HG03280 (cell line): Measurements from ENCODE around the gene GAREM1.

Experiments used
- ATAC-seq: cut with Tn5 transposase; IDR thresholded peaks from one replicate; pipeline ENCODE4 v1.9.1; 2021; ENCODE audit warnings: mild to moderate bottlenecking, moderate library complexity; ENCODE audit not compliant: unreplicated experiment

The GAREM1 gene

GRCh38 chr18:32459361-32460101 lies 11.2 kb downstream of the GAREM1 start:
- no peak for ATAC-seq

GRCh38 chr18:32455361-32455760 lies 15.3 kb downstream of the GAREM1 start:
- no peak for ATAC-seq

GRCh38 chr18:32454593-32454992 lies 16.1 kb downstream of the GAREM1 start:
- ATAC-seq, result no peak

DNA sequence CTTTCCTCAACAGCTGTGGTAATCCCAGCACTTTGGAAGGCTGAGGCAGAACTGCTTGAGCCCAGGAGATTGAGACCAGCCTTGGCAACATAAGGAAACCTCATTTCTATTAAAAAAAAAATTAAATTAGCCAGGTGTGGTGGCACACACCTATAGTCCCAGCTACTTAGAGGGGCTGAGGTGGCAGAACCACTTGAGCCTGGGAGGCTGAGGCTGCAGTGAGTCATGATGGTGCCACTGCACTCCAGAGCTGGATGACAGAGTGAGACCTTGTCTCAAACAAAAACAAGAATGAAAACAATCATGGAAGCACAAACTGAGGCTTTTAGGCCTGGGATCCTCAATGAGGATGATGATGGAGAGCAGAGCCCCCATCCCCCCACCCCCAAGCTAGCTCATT lies 19.8 kb downstream of the GAREM1 start:
- no peak for ATAC-seq

DNA sequence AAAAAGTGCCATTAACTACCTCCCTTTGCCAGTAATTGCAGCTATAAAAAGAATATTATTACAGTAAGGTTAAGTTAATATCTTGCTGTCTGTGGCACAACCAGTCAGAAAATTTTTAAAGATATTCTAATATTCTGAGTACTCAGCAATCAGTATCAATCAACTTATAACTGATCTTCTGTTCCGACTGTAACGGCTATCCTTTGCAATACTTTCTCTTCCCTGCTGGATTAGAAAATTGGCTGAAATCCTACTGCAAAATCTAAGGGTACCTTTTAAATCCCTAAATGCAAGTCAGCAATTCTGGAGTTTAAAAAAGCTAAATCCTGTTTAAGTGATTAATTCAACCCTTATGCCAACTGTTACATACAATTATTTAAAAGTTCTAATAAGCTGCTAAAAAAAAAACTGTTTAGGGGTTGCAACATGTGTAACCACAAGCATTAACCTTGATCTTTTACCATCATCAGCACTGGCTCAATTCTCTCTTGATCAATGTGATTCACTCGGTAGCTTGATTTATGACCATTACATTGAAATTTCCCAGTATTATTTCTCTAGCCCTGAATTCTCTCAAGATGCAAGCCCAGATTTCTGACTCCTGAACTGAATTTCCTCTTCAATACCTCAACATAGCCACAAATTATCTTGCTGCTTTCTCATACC lies 20.5 kb downstream of the GAREM1 start:
- no peak for ATAC-seq

DNA sequence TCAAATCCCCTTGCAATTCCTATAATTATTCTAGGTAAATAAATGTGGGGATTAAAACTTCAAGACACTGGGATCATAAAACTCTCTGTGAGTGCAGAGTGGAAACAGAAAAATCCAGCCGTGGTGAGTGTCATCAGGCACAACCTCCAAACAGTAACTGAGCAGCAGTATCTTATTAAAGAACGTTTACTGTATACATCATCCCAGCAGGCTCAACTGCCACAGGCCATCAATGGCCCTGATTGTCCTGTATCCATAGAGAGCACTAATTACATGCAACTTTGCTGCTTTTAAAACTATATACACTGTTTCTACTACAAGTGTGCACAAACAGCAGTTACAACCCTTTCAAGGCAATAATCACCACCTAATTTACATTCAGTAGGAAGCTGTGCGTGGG lies 23.9 kb downstream of the GAREM1 start:
- no peak for ATAC-seq

DNA sequence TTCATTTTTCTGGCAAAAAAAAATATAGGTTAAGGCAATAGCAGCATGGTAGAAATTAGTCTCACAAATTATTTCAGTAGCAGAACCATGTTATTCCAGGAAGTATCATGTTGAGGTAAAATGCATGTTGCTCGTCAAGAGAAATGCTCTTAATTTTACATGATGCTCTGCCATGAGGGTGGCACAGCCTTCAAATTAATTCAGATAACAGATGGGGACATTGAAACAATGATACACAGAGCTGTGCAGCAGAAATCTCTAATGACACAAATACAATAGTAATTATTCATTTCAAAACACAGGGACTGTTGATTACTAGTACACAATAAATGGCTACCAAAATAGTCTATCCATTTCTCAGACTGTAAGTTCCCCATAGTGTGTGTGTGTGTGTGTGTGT lies 24.8 kb downstream of the GAREM1 start:
- no peak for ATAC-seq

DNA sequence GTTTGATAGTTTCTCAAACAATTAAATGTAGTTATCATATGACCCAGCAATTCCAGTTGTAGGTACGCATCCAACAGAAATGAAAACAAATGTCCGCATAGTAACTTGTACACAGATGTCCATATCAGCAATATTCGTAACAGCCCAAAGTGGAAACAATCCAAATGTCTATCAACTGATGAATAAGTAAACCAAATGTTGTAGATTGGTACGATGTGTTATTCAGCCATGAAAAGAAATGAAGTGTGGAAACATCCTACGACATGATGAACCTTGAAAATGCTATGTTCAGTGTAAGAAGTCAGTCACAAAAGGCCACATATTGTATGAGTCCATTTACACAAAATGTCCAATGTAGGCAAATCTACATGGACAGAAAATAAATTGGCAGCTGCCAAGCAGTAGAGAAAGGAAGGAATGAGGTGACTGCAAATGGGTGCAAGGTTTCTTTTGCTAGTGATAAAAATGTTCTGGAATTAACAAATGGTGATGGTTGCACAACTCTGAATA lies 26.9 kb downstream of the GAREM1 start:
- ATAC-seq, result no peak

GRCh38 chr18:32443033-32443705 lies 27.5 kb downstream of the GAREM1 start:
- ATAC-seq, result no peak

- ATAC-seq, result no peak
These were observed 28.1 kb downstream of the GAREM1 start for GRCh38 chr18:32442575-32442974.

GRCh38 chr18:32441533-32441932 lies 29.1 kb downstream of the GAREM1 start:
- ATAC-seq, result no peak

GRCh38 chr18:32440518-32440917 lies 30.2 kb downstream of the GAREM1 start:
- no peak for ATAC-seq

DNA sequence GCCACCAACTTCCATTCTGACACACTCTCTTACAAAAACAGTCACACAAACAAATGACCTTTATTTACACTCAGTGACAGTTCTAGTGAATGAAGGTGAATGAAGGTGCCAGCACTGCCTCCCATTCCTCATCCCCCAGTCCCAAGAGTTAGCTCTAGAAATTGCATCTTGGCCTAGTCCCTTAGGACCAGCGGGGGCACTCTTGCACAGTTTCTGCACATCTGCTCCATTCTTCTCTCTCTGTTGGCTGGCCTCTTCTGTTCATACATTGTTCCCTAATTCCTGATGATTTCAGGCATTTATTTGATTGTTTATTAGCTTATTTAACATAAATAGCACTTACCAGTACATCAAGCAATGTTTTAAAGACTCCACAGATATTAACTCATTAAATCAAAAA lies 30.9 kb downstream of the GAREM1 start:
- ATAC-seq, result no peak

DNA sequence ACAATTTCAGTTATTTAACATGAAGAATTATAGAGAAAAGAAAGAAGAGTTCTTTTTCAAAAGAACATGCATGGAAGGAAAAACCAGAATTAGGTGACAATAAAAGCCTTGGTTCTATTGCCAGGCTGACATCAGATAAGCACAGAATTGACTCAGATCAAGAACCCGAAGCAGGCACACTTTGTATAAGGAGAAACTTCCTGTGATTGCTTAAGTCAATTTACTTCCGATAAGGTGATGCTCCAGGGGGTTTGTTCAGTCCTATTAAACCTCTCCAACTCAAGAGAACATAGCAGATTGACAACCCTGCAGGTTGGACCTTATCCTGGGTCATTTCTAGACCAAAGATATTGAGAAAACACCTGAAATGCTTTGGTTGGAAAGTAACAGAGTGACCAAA lies 31.4 kb downstream of the GAREM1 start:
- ATAC-seq, result no peak

DNA sequence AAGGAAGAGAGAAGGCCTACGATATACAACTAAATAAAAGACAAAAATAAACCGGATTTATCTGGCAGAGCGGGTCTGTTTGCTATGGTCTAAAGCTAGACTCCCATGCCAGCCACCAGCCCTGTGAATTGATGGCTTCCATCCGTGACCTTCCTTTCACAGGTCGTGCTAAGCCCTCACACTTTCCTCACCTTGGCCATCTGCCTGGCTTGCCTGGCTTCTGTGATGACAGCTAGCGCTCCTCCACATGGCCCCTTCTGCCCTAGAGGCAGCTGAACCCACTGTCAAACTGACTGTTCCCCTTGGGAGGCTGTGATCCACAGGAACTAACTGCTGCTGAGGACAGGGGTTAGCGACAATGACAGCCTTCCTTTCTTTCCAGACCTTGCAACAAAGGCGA lies 32.5 kb downstream of the GAREM1 start:
- ATAC-seq, result no peak

- ATAC-seq, result no peak
These were observed 33.4 kb downstream of the GAREM1 start for GRCh38 chr18:32437100-32437834.

- no peak for ATAC-seq
These were observed 34.8 kb downstream of the GAREM1 start for GRCh38 chr18:32435631-32436500.

DNA sequence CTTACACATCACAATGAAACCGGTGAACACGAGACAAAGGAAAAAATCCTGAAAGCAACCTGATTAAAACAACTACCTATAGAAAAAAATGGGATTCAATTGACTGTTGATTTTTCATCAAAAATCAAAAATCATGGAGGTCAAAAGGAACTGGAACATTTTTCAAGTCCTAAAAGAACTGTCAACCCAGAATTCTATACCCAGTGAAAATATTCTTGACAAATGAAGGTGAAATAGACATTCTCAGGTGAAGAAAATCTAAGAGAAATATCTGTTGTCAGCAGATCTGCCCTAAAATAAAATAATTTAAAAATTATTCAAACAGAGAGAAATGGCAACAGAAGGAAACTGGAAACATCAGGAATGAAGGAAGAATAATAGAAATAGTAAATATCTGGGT lies 38.9 kb downstream of the GAREM1 start:
- ATAC-seq, result no peak

DNA sequence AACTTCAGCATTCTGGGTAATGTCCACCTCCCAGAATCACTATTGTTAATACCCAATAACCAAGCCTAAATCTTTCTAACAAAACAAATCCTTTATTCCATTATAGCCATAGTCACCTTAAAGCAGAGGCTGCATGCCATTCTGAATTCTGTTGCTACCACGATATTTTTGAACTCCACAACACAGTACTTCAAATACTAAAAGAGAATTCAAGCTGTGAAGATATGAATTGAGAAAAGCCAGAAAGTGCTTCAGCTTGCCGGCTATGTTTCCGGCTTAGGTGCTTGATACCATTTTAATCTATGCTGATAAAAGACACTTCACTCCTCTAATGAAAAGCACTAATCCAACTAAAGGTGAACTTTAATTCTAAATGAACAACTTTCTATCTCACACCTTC lies 41.3 kb downstream of the GAREM1 start:
- ATAC-seq, result no peak
